GM21723 (cell line): Measurements from ENCODE around the gene PDZD2.

Source experiments
- ATAC-seq: cut with Tn5 transposase; IDR thresholded peaks from one replicate; pipeline ENCODE4 v1.9.1; 2021; ENCODE audit warnings: mild to moderate bottlenecking, moderate library complexity; ENCODE audit not compliant: unreplicated experiment

Gene PDZD2

GRCh38 chr5:31911291-31912265, 272.6 kb downstream of the PDZD2 start:
- no peak for ATAC-seq

DNA sequence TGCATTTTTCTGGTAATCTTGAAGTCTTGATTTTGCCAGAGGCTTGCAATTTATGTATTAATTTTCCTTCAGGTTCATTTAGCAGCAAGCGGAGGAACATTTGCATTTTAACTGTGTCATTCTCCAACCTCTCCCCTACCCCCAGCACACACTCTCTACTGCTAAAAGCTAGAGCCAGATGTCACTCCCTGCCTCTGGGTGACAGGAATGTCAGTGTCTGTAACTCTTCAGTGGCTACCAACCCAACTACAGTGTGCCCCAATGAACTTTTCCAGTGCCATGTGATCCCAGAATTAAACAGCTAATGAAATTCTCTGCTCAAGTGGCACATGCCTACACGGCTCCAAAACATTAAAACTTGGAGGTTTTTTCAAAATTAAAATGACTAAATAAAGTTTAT, 274.9 kb downstream of the PDZD2 start:
- ATAC-seq, result no peak

DNA sequence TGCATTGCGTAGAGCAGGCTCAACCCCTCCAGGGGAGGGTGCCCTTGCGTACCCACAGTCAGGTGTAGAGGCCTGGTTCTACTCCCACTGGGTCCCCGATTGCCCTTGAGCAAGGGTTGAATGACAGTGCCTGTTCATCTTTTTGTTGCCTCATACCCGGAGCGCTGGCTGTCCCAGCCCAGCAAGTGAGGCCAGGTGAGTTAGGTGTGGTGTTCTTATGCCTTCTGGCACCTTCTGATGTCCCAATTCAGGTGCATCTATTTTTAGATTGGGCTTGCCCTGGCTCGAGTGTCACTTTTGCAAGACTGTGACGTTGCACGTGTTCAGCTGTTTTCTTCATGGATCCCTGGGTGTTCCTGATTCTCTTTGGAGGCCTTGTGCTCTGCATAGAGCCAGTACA, 277.4 kb downstream of the PDZD2 start:
- no peak for ATAC-seq

GRCh38 chr5:31918739-31919138, 279.8 kb downstream of the PDZD2 start:
- no peak for ATAC-seq

DNA sequence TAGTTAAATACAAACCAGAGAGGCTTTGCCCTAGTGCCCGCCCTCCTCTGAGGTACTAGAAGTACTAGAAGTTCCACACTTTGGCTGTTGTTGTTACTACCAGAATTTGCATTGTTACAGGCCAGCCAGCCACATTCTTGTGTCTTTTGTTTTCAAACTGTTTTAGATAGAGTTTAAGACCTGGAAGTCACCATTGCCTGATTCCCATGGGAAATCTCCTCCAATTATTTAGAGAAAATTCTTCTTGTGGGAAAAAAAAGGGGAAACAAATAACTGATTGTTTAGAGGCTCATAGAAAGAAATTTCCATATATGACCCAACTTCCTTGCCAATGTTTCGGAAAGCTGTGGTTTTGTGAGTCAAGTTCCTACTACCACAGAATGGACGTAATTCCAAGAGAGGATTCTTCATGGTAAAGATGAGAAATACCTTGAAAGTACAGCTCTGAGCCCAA, 282.9 kb downstream of the PDZD2 start:
- no peak for ATAC-seq

GRCh38 chr5:31924005-31924404, 285.1 kb downstream of the PDZD2 start:
- ATAC-seq, result no peak

DNA sequence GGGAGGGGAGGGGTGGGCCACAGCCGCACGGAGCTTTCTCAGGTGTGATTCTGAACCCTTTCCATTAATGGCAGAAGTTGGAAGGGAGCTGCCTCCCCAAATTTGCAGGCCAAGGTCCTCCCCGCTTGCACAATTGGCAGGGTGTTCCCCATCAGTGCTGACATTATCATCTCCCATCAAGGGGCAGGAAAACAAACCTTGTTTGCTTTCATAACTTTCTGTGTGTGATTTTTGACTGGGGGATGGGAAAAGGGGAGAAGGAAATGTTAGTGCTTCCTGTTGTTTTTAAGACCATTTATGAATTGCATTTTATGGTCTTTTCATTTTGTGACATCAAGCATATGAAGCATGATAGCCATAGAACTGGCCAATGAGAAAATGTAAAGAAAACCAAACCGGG, 292.9 kb downstream of the PDZD2 start:
- ATAC-seq, result no peak

DNA sequence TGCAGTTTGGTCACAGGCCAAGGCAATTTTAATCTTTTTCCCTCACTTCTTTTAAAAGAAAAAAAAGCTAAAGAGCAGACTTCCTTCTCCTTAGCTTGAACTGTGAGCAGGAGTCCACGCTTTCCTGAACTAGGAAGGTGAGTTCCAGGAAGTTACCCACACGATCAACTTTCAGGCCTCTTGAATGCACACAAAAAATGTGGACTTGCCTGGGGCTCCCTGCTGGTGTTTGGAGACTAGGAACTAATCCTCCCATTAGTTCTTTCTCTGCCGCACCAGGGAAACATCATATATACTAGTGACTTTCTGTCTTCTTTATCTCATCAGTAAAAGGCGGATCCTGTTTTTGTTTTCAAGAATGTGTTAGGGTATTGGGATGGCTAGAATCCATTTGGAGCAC, 295.2 kb downstream of the PDZD2 start:
- ATAC-seq, result no peak

GRCh38 chr5:31935496-31936369, 296.8 kb downstream of the PDZD2 start:
- ATAC-seq, result no peak

DNA sequence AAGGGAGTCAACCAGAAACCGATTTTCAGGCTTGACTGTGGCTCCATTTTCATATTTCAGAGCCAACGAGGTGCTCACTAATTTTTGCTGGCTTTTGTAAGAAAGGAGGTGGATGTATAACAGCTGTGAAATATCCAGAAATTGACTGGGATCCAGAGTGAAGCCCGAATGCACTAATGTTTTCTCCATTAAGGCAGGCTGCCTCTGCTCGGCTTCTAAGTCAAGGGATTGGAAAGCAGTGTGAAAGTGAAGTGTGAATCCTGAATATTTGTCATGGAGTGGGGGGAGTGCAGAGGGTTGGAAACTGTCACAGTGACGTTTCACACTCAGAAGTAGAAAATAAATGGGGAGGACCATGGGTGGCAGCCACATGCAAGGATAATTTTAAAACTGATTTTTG, 297.8 kb downstream of the PDZD2 start:
- ATAC-seq, result no peak

GRCh38 chr5:31937226-31937625, 298.3 kb downstream of the PDZD2 start:
- no peak for ATAC-seq

GRCh38 chr5:31937703-31938102, 298.8 kb downstream of the PDZD2 start:
- ATAC-seq, result no peak

- no peak for ATAC-seq
These were observed 300.2 kb downstream of the PDZD2 start for GRCh38 chr5:31939151-31939550.

DNA sequence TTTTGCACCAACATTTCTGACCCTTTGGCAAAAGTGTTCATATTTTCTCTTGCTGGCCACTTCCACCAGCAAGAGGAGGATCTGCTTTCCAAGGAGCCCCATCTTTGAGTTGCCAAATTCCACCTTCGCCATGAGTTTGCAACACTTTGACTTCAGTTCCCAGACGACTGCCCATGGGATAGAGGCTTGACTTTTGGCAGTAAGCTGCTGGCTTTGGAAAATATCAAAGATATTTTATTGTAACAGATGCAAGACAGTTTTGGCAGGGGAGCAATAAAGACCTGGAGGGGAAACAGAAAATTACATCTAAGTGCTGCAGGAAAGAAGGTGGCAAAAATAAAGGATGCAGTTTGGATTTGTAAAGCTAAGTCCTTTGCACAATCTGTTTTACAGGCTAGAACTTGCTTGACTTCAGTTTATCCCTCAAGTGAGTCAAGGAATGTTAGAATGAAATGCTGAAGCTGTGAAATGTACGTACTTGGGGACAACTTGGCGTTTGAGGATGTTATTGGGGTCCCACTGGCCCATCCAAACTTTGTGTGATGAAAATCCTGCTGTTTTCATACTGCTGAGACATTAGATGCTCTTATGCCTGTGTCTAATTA, 302.3 kb downstream of the PDZD2 start:
- ATAC-seq, result no peak

DNA sequence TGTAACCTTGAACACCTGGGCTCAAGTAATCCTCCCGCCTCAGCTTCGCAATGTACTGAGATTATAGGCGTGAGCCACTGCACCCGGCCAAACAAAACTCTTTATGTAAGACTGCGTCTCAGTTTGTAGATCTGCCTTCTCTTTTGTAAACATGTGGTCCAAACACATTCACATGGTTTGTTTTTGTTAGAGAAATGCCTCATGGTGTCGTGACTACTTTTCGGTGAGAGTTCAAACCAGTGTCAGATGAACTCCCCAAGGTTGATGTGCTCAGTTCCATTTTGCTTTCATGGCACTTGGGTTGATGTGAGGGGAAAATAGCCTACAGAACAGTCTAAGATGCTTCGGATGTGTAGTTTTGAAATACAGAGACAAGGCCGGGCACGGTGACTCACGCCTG, 303.6 kb downstream of the PDZD2 start:
- ATAC-seq, result no peak

DNA sequence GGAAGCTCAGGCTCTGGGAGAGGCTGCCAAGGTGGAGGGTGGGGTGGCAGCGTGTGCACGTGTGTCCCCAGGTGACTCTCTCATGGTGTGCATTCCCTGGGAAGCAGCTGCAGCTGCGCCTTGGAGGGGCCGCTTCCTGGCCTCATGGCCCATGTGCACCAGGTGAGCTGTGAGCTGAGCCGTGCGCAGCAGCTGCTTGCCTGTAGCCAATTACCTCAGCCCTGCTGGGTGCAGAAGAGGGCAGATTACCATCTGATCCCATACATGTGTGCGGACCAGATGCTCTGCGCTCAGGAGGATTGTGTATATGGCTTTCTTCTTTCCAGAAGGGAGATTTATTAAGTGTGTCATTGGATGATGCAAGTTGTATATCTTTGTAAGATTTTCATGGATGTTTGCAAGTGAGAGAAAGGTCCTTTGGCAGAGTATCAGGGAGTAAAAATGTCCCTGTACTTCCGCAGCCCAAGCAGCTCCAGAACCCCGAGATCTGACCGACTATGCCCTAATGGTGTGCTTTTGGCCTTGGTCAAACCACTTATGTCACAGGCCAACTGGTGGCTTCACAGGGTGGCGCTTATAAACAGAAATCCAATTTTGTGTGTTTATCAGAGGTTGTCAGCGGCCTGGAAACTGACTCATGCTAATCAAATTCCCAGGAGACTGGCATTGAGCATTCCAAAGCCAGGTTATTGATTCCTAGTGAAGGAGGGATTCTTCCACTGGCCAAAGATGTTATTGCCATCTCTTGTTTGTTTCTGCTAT, 305.9 kb downstream of the PDZD2 start:
- no peak for ATAC-seq

GRCh38 chr5:31948006-31948405, 309.1 kb downstream of the PDZD2 start:
- no peak for ATAC-seq

GRCh38 chr5:31952067-31952466, 313.1 kb downstream of the PDZD2 start:
- ATAC-seq, result no peak

DNA sequence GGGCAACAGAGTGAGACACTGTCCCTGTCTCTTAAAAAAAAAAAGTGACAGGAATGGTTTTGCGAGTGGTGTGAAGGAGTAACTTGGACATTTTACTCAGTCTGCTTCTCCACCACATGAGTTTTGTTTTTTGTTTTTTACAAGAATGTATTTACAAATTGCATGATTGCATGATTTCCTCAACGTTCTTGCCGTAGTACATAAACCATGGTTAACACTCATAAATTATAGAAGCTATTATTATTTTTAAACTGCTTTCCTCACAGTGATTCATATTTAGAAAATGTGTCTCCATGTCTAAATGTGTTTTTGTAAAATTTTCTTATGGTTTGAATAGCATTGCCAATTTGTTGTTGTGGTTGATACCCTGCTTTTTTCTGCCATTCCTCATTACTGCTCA, 315.2 kb downstream of the PDZD2 start:
- ATAC-seq, result no peak

DNA sequence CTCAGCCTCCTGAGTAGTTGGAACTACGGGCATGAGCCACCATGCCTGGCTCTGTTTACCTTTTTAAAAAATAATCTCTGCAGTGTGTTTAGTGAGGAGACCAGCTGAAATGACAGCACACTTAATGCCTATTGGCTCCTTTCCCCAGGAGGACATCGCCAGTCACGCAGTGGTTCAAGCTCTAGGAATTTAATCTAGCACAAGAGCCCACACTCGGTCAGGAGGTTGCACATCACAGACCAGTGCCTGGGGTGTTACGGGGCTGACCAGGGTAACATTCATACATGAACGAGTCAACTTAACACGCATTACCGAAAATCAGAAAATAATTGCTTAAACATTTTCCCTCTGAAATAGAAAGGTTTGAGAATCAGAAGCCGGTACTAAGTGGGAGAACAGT, 318.2 kb downstream of the PDZD2 start:
- ATAC-seq, result no peak

DNA sequence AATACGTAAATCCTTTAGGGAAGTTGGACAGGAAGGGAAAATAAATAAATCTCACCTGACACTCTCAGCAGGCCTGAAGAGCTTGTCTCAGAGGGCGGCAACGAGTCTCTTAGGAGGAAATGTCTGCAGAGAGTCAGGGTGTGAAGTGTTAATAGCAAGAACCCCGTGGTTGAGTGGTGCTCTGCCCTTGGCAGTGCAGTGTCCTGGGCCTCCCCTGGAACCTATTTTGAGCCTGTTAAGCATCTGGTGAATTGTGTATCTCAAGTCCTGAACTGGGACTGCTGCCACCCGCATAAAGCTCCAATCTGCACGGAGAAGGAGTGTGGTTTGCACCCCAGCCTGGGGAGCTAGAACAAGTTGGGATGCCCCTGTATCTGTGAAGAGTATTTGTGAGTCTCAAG, 323.4 kb downstream of the PDZD2 start:
- no peak for ATAC-seq
